ENCODE results near the gene COL15A1. TPM values are rescaled to one million over a fixed set of nuclear protein-coding genes. Genes with fewer than 3 reads are reported as not detected.

Gene COL15A1
- total RNA-seq, 1 experiment from 2014 or later: not detected

- TF ChIP-seq CTCF (IDR thresholded peaks at IDR 0.05; ENCODE audit: unreplicated experiment): no peak
- CTCF ChIA-PET: interaction anchor here (0.8 to 1.9 kb wide), 2 partner anchors 11 to 241 kb away, joined by 3 to 6 read pairs; no protein-coding TSS in a partner anchor
- Mint-ChIP-seq H3K36me3 (ENCODE audit: insufficient read depth, unreplicated experiment) (no peaks in the 10 kb centered on the region), H3K27me3 (ENCODE audit: insufficient read depth, unreplicated experiment) (no peaks in the 10 kb centered on the region), H3K27ac (ENCODE audit: low read depth, unreplicated experiment) (no peak overlapping the region), H3K9me3 (ENCODE audit: unreplicated experiment) (no peaks in the 10 kb centered on the region), H3K4me1 (ENCODE audit: insufficient read depth, unreplicated experiment) (no peaks in the 10 kb centered on the region), H3K4me3 (ENCODE audit: unreplicated experiment) (no peak overlapping the region)
- BruUV-seq (replicated peaks): no TSS peak
- POLR2A ChIA-PET: no interaction called here
- DNase-seq (ENCODE audit: unreplicated experiment): no peak
- intact Hi-C loops (cut with micrococcal nuclease): no loop called here
Observed at GRCh38 chr9:99090336-99091130, 146.8 kb downstream of the COL15A1 start.

GRCh38 chr9:99092643-99093491, 149.2 kb downstream of the COL15A1 start:
- intact Hi-C loops (cut with micrococcal nuclease): no loop called here
- POLR2A ChIA-PET: interaction anchor here (1.2 kb wide), 1 partner anchor 11 kb away, joined by 4 read pairs; no protein-coding TSS in a partner anchor

GRCh38 chr9:99093492-99093791, 149.7 kb downstream of the COL15A1 start:
- no peak overlapping the region for H3K4me3 Mint-ChIP-seq (ENCODE audit: unreplicated experiment)
- ChIA-PET CTCF (interaction anchor here (0.6 to 1.0 kb wide), 3 partner anchors 70 to 98 kb away, joined by 3 read pairs; no protein-coding TSS in a partner anchor), POLR2A (no interaction called here)
- no TSS peak for BruUV-seq (replicated peaks)
- H3K36me3 Mint-ChIP-seq (ENCODE audit: insufficient read depth, unreplicated experiment): no peaks in the 10 kb centered on the region
- no peaks in the 10 kb centered on the region for H3K27me3 Mint-ChIP-seq (ENCODE audit: insufficient read depth, unreplicated experiment)
- no peak overlapping the region for H3K27ac Mint-ChIP-seq (ENCODE audit: low read depth, unreplicated experiment)
- no peak for TF ChIP-seq CTCF (IDR thresholded peaks at IDR 0.05; ENCODE audit: unreplicated experiment)
- no peaks in the 10 kb centered on the region for H3K9me3 Mint-ChIP-seq (ENCODE audit: unreplicated experiment)
- H3K4me1 Mint-ChIP-seq (ENCODE audit: insufficient read depth, unreplicated experiment): no peaks in the 10 kb centered on the region
- no peak for DNase-seq (ENCODE audit: unreplicated experiment)
- intact Hi-C loops (cut with micrococcal nuclease): no loop called here

More at GRCh38 chr9:99092643-99093491, 149.2 kb downstream of the COL15A1 start:
- DNase-seq (ENCODE audit: unreplicated experiment): no peak
- H3K27ac Mint-ChIP-seq (ENCODE audit: low read depth, unreplicated experiment): no peak overlapping the region
- CTCF ChIA-PET: interaction anchor here (0.6 to 1.9 kb wide), 5 partner anchors 9 to 245 kb away, joined by 3 to 6 read pairs (median 3); no protein-coding TSS in a partner anchor
- no peaks in the 10 kb centered on the region for H3K9me3 Mint-ChIP-seq (ENCODE audit: unreplicated experiment)
- no peaks in the 10 kb centered on the region for H3K36me3 Mint-ChIP-seq (ENCODE audit: insufficient read depth, unreplicated experiment)
- H3K27me3 Mint-ChIP-seq (ENCODE audit: insufficient read depth, unreplicated experiment): no peaks in the 10 kb centered on the region
- no peak for TF ChIP-seq CTCF (IDR thresholded peaks at IDR 0.05; ENCODE audit: unreplicated experiment)
- no peak overlapping the region for H3K4me3 Mint-ChIP-seq (ENCODE audit: unreplicated experiment)
- no TSS peak for BruUV-seq (replicated peaks)
- no peaks in the 10 kb centered on the region for H3K4me1 Mint-ChIP-seq (ENCODE audit: insufficient read depth, unreplicated experiment)

- Mint-ChIP-seq H3K27ac (ENCODE audit: low read depth, unreplicated experiment) (no peak overlapping the region), H3K9me3 (ENCODE audit: unreplicated experiment) (no peaks in the 10 kb centered on the region), H3K27me3 (ENCODE audit: insufficient read depth, unreplicated experiment) (no peaks in the 10 kb centered on the region), H3K4me1 (ENCODE audit: insufficient read depth, unreplicated experiment) (no peaks in the 10 kb centered on the region), H3K36me3 (ENCODE audit: insufficient read depth, unreplicated experiment) (no peaks in the 10 kb centered on the region), H3K4me3 (ENCODE audit: unreplicated experiment) (no peak overlapping the region)
- no peak for DNase-seq (ENCODE audit: unreplicated experiment)
- BruUV-seq (replicated peaks): no TSS peak
- CTCF ChIA-PET: interaction anchor here (1.1 kb wide), 1 partner anchor 9 kb away, joined by 4 read pairs; no protein-coding TSS in a partner anchor
- intact Hi-C loops (cut with micrococcal nuclease): no loop called here
- POLR2A ChIA-PET: no interaction called here
- no peak for TF ChIP-seq CTCF (IDR thresholded peaks at IDR 0.05; ENCODE audit: unreplicated experiment)
Observed at GRCh38 chr9:99095565-99095964, 151.9 kb downstream of the COL15A1 start.

Measured in MCF 10A (cell line).